ENCODE data around the gene SYN1.
A peak's percentile ranks its signal among the peaks of the same experiment; 100 is the strongest.

Gene SYN1

GRCh38 chrX:47572773-47573340 lies 46.8 kb downstream of the SYN1 start:
- no peak overlapping the region for H2BK5ac ChIP-seq (ENCODE audit: low read length)
- no peak overlapping the region for H3K4ac ChIP-seq (ENCODE audit: low read depth, low read length)
- peaks cover 2% of the 10 kb centered on the region for H3K36me3 ChIP-seq (ENCODE audit: control insufficient read depth, insufficient read depth, low read length)
- no peak overlapping the region for H3K23ac ChIP-seq (ENCODE audit: low read length)
- DNase-seq, result no peak
- H3K27ac ChIP-seq (ENCODE audit: low read depth, low read length), result peak overlapping the region; percentile 22
- no peak overlapping the region for H3K9ac ChIP-seq (ENCODE audit: low read length)
- no peaks in the 10 kb centered on the region for H3K27me3 ChIP-seq (ENCODE audit: insufficient read depth, low read length, poor library complexity)
- H3K4me1 ChIP-seq (ENCODE audit: control insufficient read depth, low read depth, low read length), result no peaks in the 10 kb centered on the region
- no peak overlapping the region for H2BK15ac ChIP-seq (replicated peaks; ENCODE audit: low read depth)
- H3K79me1 ChIP-seq (ENCODE audit: low read length), result no peaks in the 10 kb centered on the region
- H3K4me2 ChIP-seq (ENCODE audit: low read length), result no peak overlapping the region
- no peak overlapping the region for H2AK5ac ChIP-seq (ENCODE audit: low read length)
- H4K5ac ChIP-seq (ENCODE audit: low read length), result no peak overlapping the region
- H3K18ac ChIP-seq (ENCODE audit: low read length), result no peak overlapping the region
- no peak overlapping the region for H2BK120ac ChIP-seq (ENCODE audit: low read depth, low read length)
- peak overlapping the region; percentile 60 for H3K56ac ChIP-seq (ENCODE audit: low read length)
- no CpG with 5 or more reads among the region's 9 CpGs for WGBS (ENCODE audit: extremely low coverage, insufficient coverage, low lambda C conversion rate)
- H3K4me3 ChIP-seq (ENCODE audit: low read length), result no peak overlapping the region
- H4K8ac ChIP-seq (ENCODE audit: low read depth, low read length), result no peak overlapping the region
- H3K79me2 ChIP-seq (ENCODE audit: control insufficient read depth, insufficient read depth, low read length), result no peaks in the 10 kb centered on the region

DNA sequence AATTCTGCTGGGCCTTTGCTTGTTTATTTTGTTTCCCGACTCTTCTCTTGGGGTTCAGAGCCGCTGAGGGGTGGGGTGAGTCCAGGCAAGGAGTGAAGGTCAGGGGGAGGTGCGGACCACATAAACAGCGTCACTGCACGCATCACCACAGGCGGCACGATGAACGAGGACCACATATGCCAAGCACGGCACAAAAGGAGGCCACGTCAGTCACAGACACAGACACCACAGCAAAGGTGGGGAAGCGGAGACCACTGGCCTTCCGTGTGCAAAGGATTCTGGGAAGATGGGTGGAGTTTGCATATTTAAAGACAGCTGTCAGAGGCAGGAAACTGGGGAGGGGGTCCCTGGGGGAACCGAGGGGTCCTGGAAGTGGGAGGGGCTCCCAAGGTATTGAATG lies 47.8 kb downstream of the SYN1 start:
- no peaks in the 10 kb centered on the region for H3K79me2 ChIP-seq (ENCODE audit: control insufficient read depth, insufficient read depth, low read length)
- no peak overlapping the region for H3K4me3 ChIP-seq (ENCODE audit: low read length)
- no peak overlapping the region for H2BK5ac ChIP-seq (ENCODE audit: low read length)
- no peak overlapping the region for H2AK5ac ChIP-seq (ENCODE audit: low read length)
- H3K4me2 ChIP-seq (ENCODE audit: low read length), result no peak overlapping the region
- H3K23ac ChIP-seq (ENCODE audit: low read length), result no peak overlapping the region
- no peak for DNase-seq
- no peak overlapping the region for H3K18ac ChIP-seq (ENCODE audit: low read length)
- no peaks in the 10 kb centered on the region for H3K27me3 ChIP-seq (ENCODE audit: insufficient read depth, low read length, poor library complexity)
- no peaks in the 10 kb centered on the region for H3K79me1 ChIP-seq (ENCODE audit: low read length)
- no peak overlapping the region for H4K8ac ChIP-seq (ENCODE audit: low read depth, low read length)
- H3K56ac ChIP-seq (ENCODE audit: low read length), result no peak overlapping the region
- peaks cover 2% of the 10 kb centered on the region for H3K36me3 ChIP-seq (ENCODE audit: control insufficient read depth, insufficient read depth, low read length)
- no peaks in the 10 kb centered on the region for H3K4me1 ChIP-seq (ENCODE audit: control insufficient read depth, low read depth, low read length)
- no peak overlapping the region for H3K9ac ChIP-seq (ENCODE audit: low read length)
- H3K4ac ChIP-seq (ENCODE audit: low read depth, low read length), result no peak overlapping the region
- no peak overlapping the region for H4K5ac ChIP-seq (ENCODE audit: low read length)
- H3K27ac ChIP-seq (ENCODE audit: low read depth, low read length), result no peak overlapping the region
- H2BK120ac ChIP-seq (ENCODE audit: low read depth, low read length), result no peak overlapping the region
- no CpG with 5 or more reads among the region's 13 CpGs for WGBS (ENCODE audit: extremely low coverage, insufficient coverage, low lambda C conversion rate)
- no peak overlapping the region for H2BK15ac ChIP-seq (replicated peaks; ENCODE audit: low read depth)

DNA sequence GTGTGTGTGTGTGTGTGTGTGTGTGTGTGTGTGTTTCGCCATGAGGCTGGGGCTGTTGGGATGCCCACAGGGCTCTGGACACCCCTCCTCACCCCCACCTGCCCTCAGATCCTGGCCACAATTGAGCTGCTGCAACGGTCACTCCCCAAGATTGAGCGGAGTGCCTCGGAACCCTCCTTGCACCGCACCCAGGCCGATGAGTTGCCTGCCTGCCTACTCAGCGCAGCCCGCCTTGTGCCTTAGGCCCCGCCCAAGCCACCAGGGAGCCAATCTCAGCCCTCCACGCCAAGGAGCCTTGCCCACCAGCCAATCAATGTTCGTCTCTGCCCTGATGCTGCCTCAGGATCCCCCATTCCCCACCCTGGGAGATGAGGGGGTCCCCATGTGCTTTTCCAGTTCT lies 48.4 kb downstream of the SYN1 start:
- Histone ChIP-seq H2BK15ac (replicated peaks; ENCODE audit: low read depth) (no peak overlapping the region), H3K9ac (ENCODE audit: low read length) (no peak overlapping the region), H3K23ac (ENCODE audit: low read length) (no peak overlapping the region), H3K56ac (ENCODE audit: low read length) (no peak overlapping the region), H4K5ac (ENCODE audit: low read length) (no peak overlapping the region), H2AK5ac (ENCODE audit: low read length) (no peak overlapping the region), H2BK120ac (ENCODE audit: low read depth, low read length) (no peak overlapping the region), H4K8ac (ENCODE audit: low read depth, low read length) (no peak overlapping the region), H3K18ac (ENCODE audit: low read length) (no peak overlapping the region), H3K79me1 (ENCODE audit: low read length) (no peaks in the 10 kb centered on the region), H2BK5ac (ENCODE audit: low read length) (no peak overlapping the region), H3K79me2 (ENCODE audit: control insufficient read depth, insufficient read depth, low read length) (no peaks in the 10 kb centered on the region), H3K4me1 (ENCODE audit: control insufficient read depth, low read depth, low read length) (no peaks in the 10 kb centered on the region), H3K4ac (ENCODE audit: low read depth, low read length) (no peak overlapping the region), H3K27me3 (ENCODE audit: insufficient read depth, low read length, poor library complexity) (no peaks in the 10 kb centered on the region), H3K36me3 (ENCODE audit: control insufficient read depth, insufficient read depth, low read length) (peaks cover 2% of the 10 kb centered on the region), H3K4me2 (ENCODE audit: low read length) (no peak overlapping the region), H3K4me3 (ENCODE audit: low read length) (no peak overlapping the region), H3K27ac (ENCODE audit: low read depth, low read length) (no peak overlapping the region)
- no CpG with 5 or more reads among the region's 11 CpGs for WGBS (ENCODE audit: extremely low coverage, insufficient coverage, low lambda C conversion rate)
- DNase-seq, result no peak

GRCh38 chrX:47570794-47571193 lies 48.9 kb downstream of the SYN1 start:
- no peak overlapping the region for H4K5ac ChIP-seq (ENCODE audit: low read length)
- no peak overlapping the region for H3K23ac ChIP-seq (ENCODE audit: low read length)
- no peak overlapping the region for H2AK5ac ChIP-seq (ENCODE audit: low read length)
- no peak for DNase-seq
- H3K27ac ChIP-seq (ENCODE audit: low read depth, low read length), result no peak overlapping the region
- H3K4me2 ChIP-seq (ENCODE audit: low read length), result no peak overlapping the region
- no peak overlapping the region for H2BK120ac ChIP-seq (ENCODE audit: low read depth, low read length)
- no peak overlapping the region for H2BK5ac ChIP-seq (ENCODE audit: low read length)
- H3K27me3 ChIP-seq (ENCODE audit: insufficient read depth, low read length, poor library complexity), result no peaks in the 10 kb centered on the region
- H3K79me1 ChIP-seq (ENCODE audit: low read length), result no peaks in the 10 kb centered on the region
- no peak overlapping the region for H3K56ac ChIP-seq (ENCODE audit: low read length)
- H3K9ac ChIP-seq (ENCODE audit: low read length), result no peak overlapping the region
- peaks cover 2% of the 10 kb centered on the region for H3K36me3 ChIP-seq (ENCODE audit: control insufficient read depth, insufficient read depth, low read length)
- H2BK15ac ChIP-seq (replicated peaks; ENCODE audit: low read depth), result no peak overlapping the region
- H4K8ac ChIP-seq (ENCODE audit: low read depth, low read length), result no peak overlapping the region
- no peaks in the 10 kb centered on the region for H3K79me2 ChIP-seq (ENCODE audit: control insufficient read depth, insufficient read depth, low read length)
- H3K4me1 ChIP-seq (ENCODE audit: control insufficient read depth, low read depth, low read length), result no peaks in the 10 kb centered on the region
- no CpG with 5 or more reads among the region's 8 CpGs for WGBS (ENCODE audit: extremely low coverage, insufficient coverage, low lambda C conversion rate)
- no peak overlapping the region for H3K18ac ChIP-seq (ENCODE audit: low read length)
- no peak overlapping the region for H3K4me3 ChIP-seq (ENCODE audit: low read length)
- no peak overlapping the region for H3K4ac ChIP-seq (ENCODE audit: low read depth, low read length)

DNA sequence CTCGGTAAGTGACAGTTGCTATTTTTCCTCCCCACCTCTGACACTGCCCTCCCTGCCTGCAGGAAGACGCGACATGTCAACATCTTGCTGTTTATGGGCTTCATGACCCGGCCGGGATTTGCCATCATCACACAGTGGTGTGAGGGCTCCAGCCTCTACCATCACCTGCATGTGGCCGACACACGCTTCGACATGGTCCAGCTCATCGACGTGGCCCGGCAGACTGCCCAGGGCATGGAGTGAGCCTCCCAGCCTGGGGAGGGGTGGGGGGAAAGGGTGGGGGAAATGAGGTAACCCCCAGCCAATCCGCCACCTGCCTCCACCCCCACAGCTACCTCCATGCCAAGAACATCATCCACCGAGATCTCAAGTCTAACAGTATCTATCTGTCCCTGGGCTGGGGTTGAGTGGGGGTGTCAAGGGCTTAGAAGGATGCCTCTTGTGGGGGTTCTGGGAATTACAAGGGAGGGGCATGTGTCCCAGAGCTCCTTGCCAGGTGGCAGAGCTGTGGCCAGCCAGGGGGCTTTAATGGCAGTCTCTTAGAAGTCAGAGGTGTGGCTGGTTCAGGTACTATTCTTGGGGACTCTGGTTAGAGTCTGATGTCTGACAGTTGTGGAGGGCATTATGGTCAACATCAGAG lies 50.9 kb downstream of the SYN1 start:
- Histone ChIP-seq H3K9ac (ENCODE audit: low read length) (no peak overlapping the region), H2BK5ac (ENCODE audit: low read length) (no peak overlapping the region), H3K4ac (ENCODE audit: low read depth, low read length) (no peak overlapping the region), H4K8ac (ENCODE audit: low read depth, low read length) (no peak overlapping the region), H3K4me2 (ENCODE audit: low read length) (no peak overlapping the region), H3K36me3 (ENCODE audit: control insufficient read depth, insufficient read depth, low read length) (peaks cover 2% of the 10 kb centered on the region), H3K56ac (ENCODE audit: low read length) (no peak overlapping the region), H3K18ac (ENCODE audit: low read length) (no peak overlapping the region), H2AK5ac (ENCODE audit: low read length) (no peak overlapping the region), H3K4me3 (ENCODE audit: low read length) (no peak overlapping the region), H3K79me2 (ENCODE audit: control insufficient read depth, insufficient read depth, low read length) (no peaks in the 10 kb centered on the region), H3K4me1 (ENCODE audit: control insufficient read depth, low read depth, low read length) (no peaks in the 10 kb centered on the region), H2BK15ac (replicated peaks; ENCODE audit: low read depth) (no peak overlapping the region), H2BK120ac (ENCODE audit: low read depth, low read length) (no peak overlapping the region), H3K27me3 (ENCODE audit: insufficient read depth, low read length, poor library complexity) (no peaks in the 10 kb centered on the region), H3K79me1 (ENCODE audit: low read length) (no peaks in the 10 kb centered on the region), H3K23ac (ENCODE audit: low read length) (no peak overlapping the region), H3K27ac (ENCODE audit: low read depth, low read length) (no peak overlapping the region), H4K5ac (ENCODE audit: low read length) (no peak overlapping the region)
- peak; percentile 67 for DNase-seq
- no CpG with 5 or more reads among the region's 13 CpGs for WGBS (ENCODE audit: extremely low coverage, insufficient coverage, low lambda C conversion rate)

- no CpG with 5 or more reads among the region's 11 CpGs for WGBS (ENCODE audit: extremely low coverage, insufficient coverage, low lambda C conversion rate)
- Histone ChIP-seq H3K79me1 (ENCODE audit: low read length) (no peaks in the 10 kb centered on the region), H4K5ac (ENCODE audit: low read length) (no peak overlapping the region), H3K79me2 (ENCODE audit: control insufficient read depth, insufficient read depth, low read length) (peaks cover 3% of the 10 kb centered on the region), H4K8ac (ENCODE audit: low read depth, low read length) (no peak overlapping the region), H3K27ac (ENCODE audit: low read depth, low read length) (no peak overlapping the region), H3K18ac (ENCODE audit: low read length) (no peak overlapping the region), H3K4me1 (ENCODE audit: control insufficient read depth, low read depth, low read length) (no peaks in the 10 kb centered on the region), H3K56ac (ENCODE audit: low read length) (no peak overlapping the region), H3K27me3 (ENCODE audit: insufficient read depth, low read length, poor library complexity) (no peaks in the 10 kb centered on the region), H3K4ac (ENCODE audit: low read depth, low read length) (no peak overlapping the region), H3K36me3 (ENCODE audit: control insufficient read depth, insufficient read depth, low read length) (peaks cover 2% of the 10 kb centered on the region), H3K4me3 (ENCODE audit: low read length) (no peak overlapping the region), H2BK15ac (replicated peaks; ENCODE audit: low read depth) (no peak overlapping the region), H2AK5ac (ENCODE audit: low read length) (no peak overlapping the region), H3K4me2 (ENCODE audit: low read length) (no peak overlapping the region), H3K9ac (ENCODE audit: low read length) (no peak overlapping the region), H2BK5ac (ENCODE audit: low read length) (no peak overlapping the region), H2BK120ac (ENCODE audit: low read depth, low read length) (no peak overlapping the region), H3K23ac (ENCODE audit: low read length) (no peak overlapping the region)
- DNase-seq, result no peak
Observed at GRCh38 chrX:47566841-47567240, 52.8 kb downstream of the SYN1 start.

Data from mesendoderm (in vitro differentiated cells).